Cerebellar nuclear complex (tissue), 1 donor: ENCODE measurements around the gene MUC22.
"Not testable (repeated sequence)": the region's sequence is repeated elsewhere in the genome, so short reads cannot be mapped to it uniquely, and the experiment has no call there.

Source experiments
- DNase-seq, 2 experiments: peaks; one replicate each; lab custom pipeline; 2025; lab: John Stamatoyannopoulos, UW

MUC22 gene

DNA sequence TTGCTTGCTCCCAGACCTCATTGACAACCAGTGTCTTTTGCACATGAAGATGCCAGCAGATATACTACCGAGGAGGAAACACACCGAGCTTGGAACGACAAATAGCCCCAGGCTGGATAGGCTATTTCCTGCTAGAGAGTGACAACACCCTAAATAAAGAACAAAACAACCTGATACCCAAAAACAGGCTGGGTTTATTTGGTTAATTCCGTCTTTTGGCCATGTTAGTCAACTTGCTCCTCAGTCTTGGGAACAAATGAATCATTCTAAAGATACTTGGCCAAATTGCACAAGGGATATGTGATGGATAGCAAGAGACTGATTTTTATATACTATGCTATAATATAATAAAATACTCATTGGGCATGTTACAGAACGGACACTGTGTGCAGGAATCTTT is 11.5 kb upstream of the MUC22 start:
- DNase-seq = no peak

DNA sequence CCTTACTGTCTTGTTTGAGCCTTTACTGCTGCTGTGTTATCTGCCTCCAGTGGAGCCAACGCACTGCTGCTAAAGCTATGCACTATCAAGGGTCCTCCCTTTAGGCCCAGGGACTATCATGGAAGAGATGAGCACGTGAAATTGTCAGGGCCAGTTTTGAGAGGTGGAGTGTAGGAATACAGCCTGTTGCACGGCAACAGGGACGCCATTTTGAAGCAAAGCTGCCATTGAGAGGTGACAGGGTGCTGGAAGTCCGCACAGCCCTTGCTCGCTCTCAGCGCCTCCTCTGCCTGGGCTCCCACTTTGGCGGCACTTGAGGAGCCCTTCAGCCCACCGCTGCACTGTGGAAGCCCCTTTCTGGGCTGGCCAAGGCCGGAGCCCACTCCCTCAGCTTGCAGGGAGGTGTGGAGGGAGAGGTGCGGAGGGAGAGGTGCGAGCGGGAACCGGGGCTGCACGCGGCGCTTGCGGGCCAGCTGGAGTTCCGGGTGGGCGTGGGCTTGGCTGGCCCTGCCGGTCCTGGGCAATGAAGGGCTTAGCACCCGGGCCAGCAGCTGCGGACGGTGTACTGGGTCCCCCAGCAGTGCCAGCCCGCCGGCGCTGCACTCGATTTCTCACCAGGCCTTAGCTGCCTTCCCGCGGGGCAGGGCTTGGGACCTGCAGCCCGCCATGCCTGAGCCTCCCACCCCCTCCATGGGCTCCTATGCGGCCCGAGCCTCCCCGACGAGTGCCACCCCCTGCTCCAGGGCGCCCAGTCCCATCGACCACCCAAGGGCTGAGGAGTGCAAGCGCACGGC is 10.0 kb upstream of the MUC22 start:
- not testable (repeated sequence) for DNase-seq

DNA sequence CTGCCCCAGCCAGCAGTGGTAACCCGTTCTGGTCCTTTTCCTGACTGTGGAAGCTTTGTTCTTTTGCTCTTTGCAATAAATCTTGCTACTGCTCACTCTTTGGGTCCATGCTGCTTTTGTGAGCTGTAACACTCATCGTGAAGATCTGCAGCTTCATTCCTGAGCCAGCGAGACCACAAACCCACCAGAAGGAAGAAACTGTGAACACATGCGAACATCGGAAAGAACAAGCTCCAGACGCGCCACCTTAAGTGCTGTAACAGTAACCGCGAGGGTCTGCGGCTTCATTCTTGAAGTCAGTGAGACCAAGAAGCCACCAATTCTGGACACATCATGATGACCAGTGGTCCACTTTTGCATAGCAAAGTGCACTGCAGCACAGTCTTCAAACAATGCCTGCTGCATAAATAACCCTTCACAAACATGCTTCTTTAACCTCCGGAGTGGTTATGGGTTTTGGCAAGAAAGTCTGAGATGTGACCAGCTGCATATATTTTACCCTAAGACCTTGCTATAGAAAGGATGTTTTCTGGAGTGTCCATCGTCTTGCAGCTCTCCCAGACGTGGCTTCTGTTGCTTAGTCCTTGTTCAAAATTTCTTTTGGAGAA is 8.9 kb upstream of the MUC22 start:
- DNase-seq = no peak

DNA sequence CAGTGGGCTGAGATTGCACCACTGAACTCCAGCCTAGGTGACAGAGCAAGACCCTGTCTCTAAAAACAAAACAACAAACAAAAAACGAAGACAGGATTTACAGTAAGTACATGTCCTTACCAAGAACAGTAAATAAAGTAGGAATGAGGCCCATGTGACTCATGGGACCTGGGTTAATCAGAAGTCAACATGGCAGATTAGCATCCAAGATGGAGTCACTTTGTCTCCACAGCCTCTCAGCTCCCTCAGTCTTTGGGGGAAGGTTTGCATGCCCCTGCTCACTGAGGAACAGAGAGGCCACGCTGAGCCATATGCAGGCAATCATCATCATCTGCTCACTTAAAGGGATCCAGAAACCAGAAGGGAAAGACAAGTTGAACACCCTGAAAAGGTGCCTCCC is 7.8 kb upstream of the MUC22 start:
- no peak for DNase-seq

DNA sequence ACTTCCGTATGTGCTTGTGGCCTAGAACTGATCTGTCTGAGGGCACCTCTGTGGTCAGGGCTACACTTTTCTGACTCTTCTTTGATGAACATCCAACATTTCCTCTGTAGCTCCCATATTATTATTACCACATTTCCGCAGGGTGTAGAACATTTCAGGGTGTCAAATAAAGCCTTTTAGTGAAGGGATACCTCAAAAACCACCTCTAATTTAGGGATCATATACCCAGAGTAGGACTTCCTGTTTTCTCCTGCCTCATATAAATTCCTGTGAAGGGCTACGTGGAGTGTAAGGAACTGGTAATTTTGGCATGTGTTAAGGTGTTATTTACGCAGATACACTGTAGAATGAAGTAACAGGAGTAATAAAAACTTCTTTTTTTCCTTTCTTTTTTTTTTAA is 5.5 kb upstream of the MUC22 start:
- no peak for DNase-seq

DNA sequence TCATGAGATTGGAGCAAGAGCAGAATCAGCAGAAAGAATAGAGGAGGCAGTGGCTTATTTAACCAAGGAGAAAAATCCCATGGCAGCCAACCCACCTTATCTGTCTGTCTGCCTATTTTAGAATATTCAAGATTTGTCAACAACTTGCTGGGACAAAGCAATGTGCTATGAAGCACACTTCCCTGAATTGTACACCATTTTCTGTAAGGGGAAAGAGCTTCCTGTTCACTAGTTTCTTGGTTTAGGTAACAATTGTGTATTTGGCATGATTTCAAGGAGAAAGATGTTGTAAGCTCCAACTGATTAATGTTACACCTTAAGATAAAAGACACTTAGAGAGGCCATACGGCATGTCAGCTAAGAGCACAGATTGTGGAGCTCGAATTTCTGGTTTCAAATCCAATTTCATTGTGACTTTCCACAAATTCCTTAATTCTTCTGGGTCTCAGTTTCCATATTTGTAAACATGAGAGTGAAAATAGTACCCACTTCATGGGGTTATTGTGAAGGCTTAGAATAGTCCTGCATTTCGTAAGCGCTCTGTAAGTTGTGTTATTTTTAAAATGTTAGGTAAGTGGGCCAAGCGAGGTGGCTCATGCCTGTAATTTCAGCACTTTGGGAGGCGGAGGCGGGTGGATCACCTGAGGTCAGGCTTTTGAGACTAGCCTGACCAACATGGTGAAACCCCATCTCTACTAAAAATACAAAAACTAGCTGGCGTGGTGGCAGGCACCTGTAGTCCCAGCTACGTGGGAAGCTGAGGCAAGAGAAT is 4.8 kb upstream of the MUC22 start:
- DNase-seq = no peak

DNA sequence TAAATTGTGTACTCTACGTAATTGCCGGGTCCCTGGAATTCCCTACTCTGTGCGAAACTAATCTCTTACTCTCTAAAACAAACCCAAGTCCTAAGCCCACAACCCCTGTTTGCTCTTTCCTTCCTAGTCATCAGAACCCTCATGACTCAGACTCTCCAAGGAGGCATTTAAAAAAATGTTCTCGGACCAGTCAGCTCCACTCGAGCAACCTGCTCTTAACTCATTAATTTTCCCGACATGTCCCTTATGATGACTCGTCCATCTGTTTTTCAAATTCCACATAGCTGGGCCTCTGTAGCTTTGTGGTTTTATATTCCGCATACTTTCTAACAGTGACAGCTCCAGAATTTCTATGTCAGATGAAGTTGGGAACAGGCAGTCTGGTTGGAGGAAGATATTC is 2.6 kb upstream of the MUC22 start:
- no peak for DNase-seq

DNA sequence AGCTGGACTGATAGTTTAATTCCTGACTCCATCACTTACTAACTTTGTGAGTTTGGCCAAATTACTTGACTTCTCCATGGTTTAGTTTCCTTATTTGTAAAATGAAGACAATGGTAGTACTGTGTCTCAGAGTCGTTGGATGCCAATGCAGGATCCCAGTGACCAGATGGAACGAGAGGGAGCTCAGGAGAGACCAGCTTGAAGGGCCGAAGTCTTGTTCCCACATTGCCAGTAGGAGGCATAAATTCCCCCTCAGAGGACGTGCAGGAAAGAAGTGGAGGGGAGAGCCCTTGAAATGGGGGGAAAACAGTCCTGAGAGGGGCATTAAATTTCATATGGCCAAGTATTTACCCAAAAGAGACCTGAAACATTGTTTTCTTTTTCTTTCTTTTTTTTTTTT is 2.1 kb upstream of the MUC22 start:
- no peak for DNase-seq

DNA sequence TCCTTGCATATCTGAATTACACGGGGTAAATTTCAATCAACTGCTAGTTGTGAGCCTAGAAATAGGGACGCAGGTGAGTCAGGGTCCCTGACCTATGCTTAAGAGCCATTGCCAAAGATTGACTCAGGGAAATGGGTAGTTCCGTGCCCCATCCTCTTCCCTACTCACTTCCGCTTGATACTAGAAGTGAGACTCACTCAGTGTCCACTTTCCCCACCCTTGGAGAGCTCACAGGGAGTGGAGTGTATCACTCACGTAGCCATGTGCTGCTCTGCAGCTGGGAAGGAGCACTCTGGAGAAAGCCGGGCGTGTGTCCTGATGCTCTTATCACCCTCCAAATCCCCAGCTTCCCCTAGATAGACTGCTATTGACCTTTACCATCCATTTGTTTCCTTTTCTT is 543 bp upstream of the MUC22 start:
- DNase-seq = no peak

DNA sequence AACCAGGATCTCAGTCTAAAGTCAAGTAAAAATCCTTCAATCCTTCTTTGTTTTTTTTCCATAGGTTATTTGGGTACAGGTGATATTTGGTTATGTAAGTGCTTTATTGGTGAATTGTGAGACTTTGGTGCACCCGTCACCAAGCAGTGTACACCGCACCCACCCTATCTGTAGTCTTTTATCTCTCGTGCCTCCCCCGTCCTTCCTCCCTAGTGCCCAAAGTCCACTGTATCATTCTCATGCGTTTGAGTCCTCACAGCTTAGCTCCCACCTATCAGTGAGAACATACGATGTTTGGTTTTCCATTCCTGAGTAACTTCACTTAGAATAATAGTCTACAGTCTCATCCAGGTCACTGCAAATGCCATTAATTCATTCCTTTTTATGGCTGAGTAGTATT is 879 bp downstream of the MUC22 start:
- DNase-seq = no peak

DNA sequence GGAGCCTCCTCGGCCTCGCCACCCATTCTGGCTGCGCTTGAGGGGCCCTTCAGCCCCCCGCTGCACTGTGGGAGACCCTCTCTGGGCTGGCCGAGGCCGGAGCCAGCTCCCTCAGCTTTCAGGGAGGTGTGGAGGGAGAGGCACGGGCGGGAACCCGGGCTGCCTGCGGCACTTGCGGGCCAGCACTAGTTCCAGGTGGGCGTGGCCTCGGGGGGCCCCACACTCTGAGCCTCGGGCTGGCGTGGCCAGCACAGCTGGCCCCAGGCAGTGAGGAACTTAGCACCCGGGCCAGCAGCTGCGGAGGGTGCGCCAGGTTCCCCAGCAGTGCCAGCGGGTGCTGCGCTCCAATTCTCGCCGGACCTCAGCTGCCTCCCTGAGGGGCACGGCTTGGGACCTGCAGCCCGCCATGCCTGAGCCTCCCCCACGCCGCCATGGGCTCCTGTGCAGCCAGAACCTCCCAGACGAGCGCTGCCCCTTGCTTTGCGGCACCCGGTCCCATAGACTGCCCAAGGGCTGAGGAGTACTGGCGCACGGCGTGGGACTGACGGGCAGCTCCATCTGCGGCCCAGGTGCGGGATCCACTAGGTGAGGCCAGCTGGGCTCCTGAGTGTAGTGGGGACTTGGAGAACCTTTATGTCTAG is 6.5 kb downstream of the MUC22 start:
- no peak for DNase-seq

DNA sequence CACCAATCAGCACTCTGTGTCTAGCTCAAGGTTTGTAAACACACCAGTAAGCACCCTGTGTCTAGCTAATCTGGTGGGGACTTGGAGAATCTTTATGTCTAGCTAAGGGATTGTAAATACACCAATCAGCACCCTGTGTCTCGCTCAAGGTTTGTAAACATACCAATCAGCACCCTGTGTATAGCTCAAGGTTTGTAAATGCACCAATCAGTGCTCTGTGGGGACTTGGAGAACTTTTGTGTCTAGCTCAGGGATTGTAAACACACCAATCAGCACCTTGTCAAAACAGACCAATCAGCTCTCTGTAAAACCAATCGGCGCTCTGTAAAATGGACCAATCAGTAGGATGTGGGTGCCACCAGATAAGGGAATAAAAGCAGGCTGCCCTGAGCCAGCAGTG is 7.2 kb downstream of the MUC22 start:
- not testable (repeated sequence) for DNase-seq

DNA sequence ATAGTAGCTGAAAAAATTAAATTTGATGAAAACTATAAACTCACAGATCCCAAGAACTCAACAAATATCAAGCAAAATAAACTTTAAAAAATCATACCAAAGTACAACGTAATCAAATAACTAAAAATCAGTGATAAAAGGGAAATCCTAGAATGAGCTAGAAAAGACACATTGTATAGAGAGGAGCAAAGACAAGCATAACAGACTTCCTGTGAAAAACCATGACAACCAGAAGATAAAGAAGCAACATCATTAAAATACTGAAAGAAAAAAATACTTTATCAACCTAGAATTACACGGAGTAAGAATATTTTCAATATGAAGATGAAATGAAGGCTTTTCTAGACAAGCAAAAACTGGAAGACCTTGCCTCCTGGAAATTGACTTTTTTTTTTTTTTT is 9.8 kb downstream of the MUC22 start:
- DNase-seq = no peak

DNA sequence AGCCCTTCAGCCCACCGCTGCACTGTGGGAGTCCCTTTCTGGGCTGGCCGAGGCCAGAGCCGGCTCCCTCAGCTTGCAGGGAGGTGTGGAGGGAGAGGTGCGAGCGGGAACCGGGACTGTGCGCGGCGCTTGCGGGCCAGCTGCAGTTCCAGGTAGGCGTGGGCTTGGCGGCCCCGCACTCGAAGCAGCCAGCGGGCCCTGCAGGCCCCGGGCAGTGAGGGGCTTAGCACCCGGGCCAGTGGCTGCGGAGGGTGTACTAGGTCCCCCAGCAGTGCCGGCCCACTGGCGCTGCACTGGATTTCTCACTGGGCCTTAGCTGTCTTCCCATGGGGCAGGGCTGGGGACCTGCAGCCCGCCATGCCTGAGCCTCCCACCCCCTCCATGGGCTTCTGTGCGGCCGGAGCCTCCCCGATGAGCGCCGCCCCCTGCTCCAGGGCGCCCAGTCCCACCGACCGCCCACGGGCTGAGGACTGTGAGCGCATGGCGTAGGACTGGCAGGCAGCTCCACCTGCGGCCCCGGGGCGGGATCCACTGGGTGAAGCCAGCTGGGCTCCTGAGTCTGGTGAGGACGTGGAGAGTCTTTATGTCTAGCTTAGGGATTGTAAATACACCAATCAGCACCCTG is 10.5 kb downstream of the MUC22 start:
- not testable (repeated sequence) for DNase-seq

DNA sequence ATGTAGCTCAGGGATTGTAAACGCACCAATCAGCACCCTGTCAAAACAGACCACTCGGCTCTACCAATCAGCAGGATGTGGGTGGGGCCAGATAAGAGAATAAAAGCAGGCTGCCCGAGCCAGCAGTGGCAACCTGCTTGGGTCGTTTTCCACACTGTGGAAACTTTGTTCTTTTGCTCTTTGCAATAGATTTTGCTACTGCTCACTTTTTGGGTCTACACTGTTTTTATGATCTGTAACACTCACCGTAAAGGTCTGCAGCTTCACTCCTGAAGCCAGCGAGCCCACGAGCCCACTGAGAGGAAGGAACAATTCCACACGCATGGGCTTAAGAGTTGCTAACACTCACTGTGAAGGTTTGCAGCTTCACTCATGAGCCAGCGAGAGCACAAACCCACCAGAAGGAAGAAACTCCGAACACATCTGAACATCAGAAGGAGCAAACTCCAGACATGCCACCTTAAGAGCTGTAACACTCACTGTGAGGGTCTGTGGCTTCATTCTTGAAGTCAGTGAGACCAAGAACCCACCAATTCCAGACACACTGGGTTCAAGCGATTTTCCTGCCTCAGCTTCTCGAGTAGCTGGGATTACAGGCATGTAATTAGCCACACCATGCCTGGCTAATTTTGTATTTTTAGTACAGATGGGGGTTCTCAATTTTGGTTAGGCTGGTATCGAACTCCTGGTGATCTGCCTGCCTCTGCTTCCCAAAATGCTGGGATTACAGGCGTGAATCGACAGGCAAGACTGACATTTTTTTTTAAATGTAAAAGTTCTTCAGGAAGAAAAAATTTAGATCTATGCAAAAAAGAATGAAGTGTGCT is 11.6 kb downstream of the MUC22 start:
- DNase-seq = not testable (repeated sequence)

DNA sequence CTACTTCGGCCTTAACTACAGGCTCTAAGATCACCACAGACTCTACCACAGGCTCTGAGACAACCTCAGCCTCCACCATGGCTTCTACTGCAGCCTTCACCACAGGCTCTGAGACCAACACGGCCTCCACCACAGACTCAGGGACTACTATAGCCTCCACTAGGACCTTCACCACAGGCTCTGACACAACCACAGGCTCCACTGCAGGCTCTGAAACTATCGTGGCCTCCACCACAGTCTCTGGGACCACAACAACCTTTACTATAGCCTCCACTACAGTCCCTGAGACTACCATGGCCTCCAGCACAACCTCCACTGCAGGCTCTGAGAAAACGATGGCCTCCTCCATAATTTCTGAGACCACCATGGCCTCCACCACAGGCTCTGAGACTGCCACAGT is 15.3 kb downstream of the MUC22 start:
- DNase-seq = no peak

DNA sequence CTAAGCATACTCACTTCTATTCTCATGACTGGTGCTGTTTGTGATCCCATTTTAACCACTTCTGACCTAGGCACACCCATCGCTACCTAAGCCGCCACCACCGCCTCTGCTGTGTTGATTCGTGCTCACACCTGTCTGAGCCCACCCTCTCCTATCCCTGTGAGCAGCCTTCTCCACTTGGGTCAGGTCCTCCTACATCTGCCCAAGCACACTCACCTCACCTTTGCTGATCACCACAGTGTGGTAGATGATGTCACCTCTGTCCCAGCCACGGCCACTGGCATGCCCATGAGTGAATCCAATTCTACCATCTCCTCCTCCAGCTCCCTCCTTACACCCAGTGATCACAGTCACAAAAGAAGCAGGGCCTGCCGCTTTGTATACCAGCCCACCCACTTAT is 20.8 kb downstream of the MUC22 start:
- no peak for DNase-seq

DNA sequence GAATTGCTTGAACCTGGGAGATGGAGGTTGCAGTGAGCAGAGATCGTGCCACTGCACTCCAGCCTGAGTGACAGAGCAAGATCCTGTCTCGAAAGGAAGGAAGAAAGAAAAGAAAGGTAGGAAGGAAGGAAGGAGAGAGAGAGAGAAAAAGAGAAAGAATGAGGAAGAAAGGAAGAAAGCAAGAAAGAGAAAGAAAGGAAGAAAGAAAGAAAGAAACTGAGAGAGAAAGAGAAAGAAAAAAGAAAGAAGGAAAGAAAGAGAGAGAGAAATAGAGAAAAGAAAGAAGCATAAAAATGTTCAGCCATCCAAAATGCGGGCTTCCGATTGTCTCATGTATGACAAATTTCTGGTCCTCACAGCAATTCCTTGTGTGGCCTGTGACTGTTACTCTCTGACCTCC is 22.8 kb downstream of the MUC22 start:
- DNase-seq = no peak

DNA sequence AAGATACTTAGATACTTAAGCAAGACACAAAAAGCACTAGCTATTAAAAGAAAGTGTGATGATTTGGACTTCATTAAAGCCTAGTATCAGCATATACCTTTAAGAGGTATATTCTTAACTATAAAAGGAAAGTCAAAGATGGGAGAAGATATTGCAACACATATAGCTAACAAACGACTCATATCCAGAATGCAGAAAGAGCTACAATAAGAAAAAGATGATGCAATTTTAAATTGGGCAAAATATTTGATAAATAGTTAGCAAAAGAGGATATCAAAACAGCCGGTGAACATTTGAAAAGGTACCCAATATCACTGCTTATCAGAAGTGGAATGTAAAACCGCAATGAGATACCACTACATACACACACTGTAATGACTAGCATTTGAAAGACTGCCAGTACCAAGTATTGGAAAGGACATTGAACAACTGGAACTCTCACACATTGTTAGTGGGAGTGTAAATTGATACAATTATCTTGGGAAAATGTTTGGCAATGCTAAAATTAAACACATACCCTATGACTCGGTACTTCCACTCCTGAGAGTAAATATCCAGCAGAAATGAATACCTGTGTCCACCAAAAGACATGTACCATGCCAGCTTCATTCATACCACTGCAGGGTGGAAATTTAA is 25.7 kb downstream of the MUC22 start:
- DNase-seq = no peak

DNA sequence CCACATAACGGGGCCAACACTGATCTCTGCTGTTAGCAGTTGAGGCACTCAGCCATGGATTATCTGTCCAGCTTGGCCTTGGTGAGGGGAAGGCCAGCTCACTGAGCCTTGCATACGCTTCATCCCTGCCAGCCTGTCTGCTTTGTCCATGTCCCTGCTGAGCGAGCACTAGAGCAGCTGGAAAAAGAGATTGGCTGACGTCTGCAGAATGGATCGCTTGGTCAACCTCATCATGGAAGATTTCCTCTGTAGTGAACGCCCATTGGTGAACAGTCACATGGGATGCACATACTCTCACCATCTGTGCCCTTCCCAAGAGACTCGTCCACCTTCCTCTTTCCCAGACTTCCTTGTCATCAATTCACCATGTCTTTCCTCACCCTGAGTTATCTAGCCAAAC is 26.9 kb downstream of the MUC22 start:
- DNase-seq = no peak

DNA sequence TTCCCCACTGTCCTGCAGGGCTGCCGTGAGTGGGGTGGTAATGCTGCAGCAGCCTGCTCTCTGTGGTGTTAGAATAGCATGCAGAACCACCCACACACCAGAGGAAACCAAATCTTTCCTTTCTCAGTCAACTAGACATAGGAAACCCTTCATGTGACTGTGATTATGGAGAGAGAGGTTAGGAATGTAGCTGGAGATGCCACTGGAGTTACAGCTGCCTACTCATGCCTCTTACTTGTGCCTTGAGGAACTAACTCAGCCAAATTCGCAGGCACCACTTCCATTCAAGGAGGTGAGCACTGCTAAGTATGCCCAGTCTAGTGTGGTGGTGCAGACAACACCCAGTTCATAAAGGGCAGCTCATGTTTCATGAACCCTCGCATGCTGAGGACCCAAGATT is 27.4 kb downstream of the MUC22 start:
- DNase-seq = no peak
